Left lung (tissue), 10 donors: ENCODE results near the gene TIRAP. TPM values are rescaled to one million over a fixed set of nuclear protein-coding genes. Genes with fewer than 3 reads are reported as not detected.
"Not testable (repeated sequence)": the region's sequence is repeated elsewhere in the genome, so short reads cannot be mapped to it uniquely, and the experiment has no call there.

ENCODE experiments used
- ATAC-seq: fragments of 200-7000 bp; cut with Tn5 transposase; one replicate; pipeline ENCODE4 v1.9.1; 2020; ENCODE audit warnings: moderate library complexity
- DNase-seq, 4 donors: peaks; one replicate each; pipeline ENCODE4 v3.0.0-alpha.2; 2013 to 2020
- H3K27ac ChIP-seq, 2 donors: fragments of 200-600 bp; sonication (generic) in 1 of 2; one replicate each; pipeline versions ENCODE4 v1.5.0 to v1.8.0; 2020 to 2021
- H3K27me3 ChIP-seq, 2 donors: fragments of 200-600 bp; sonication (generic) in 1 of 2; one replicate each; pipeline versions ENCODE4 v1.5.0 to v1.8.0; 2020 to 2021
- H3K36me3 ChIP-seq, 2 donors: fragments of 200-600 bp; sonication (generic) in 1 of 2; one replicate each; pipeline versions ENCODE4 v1.5.0 to v1.8.0; 2020 to 2021
- H3K4me1 ChIP-seq, 2 donors: fragments of 200-600 bp; one replicate each; pipeline ENCODE4 v1.8.0; 2021
- H3K4me3 ChIP-seq, 2 donors: fragments of 200-600 bp; sonication (generic) in 1 of 2; one replicate each; pipeline versions ENCODE4 v1.5.0 to v1.8.0; 2020 to 2021; ENCODE audit warnings: mild to moderate bottlenecking in 1 of 2
- H3K9me3 ChIP-seq, 2 donors: fragments of 200-600 bp; sonication (generic) in 1 of 2; one replicate each; pipeline versions ENCODE4 v1.5.0 to v1.8.0; 2020 to 2021
- intact Hi-C, 2 donors: fragments of 100-400 bp; cut with DNase I; formaldehyde crosslinking; loops; one replicate each; pipeline versions ENCODE4 v1.11.2 to v1.14.2; 2022
- polyA plus RNA-seq, 6 donors: library from polyadenylated mRNA; unstranded; fragments of 120-200 nt; gene quantifications; one replicate each; pipeline ENCODE4 v1.2.1, GENCODE V29; 2013; ENCODE audit not compliant: insufficient read length in 6 of 6
- total RNA-seq, 2 donors: library from RNA; stranded (reverse); fragmentation: NEBNext Ultra II Directional; extraction: Animal tissue kit (Norgen Biotek cat#: 25700); gene quantifications; one replicate each; pipeline ENCODE4 v1.2.1, GENCODE V29; 2021
- TF ChIP-seq, protein P1 (sequence below), 2 donors: fragments of 200-600 bp; sonication (generic) in 1 of 2; IDR thresholded peaks; one replicate each; pipeline versions ENCODE4 v1.5.0 to v1.8.0; 2021; ENCODE audit warnings: antibody characterized with exemption in 2 of 2
- donor health status: DM: no; HTN: yes; CAD: no.
- donor health status: DM: no; HTN: no; CAD: no.

The TIRAP gene
- total and polyA plus RNA-seq, 8 donors = 8.5 to 21.0 (median 19.2) TPM

GRCh38 chr11:126254819-126255218 is 28.1 kb upstream of the TIRAP start:
- Histone ChIP-seq H3K27ac (no peak overlapping the region), H3K27me3 (no peaks in the 10 kb centered on the region), H3K36me3 (peaks cover 0 to 85% of the 10 kb centered on the region in 2 donors), H3K4me3 (no peak overlapping the region), H3K4me1 (no peaks in the 10 kb centered on the region), H3K9me3 (no peaks in the 10 kb centered on the region)
- TF ChIP-seq, protein P1, sequence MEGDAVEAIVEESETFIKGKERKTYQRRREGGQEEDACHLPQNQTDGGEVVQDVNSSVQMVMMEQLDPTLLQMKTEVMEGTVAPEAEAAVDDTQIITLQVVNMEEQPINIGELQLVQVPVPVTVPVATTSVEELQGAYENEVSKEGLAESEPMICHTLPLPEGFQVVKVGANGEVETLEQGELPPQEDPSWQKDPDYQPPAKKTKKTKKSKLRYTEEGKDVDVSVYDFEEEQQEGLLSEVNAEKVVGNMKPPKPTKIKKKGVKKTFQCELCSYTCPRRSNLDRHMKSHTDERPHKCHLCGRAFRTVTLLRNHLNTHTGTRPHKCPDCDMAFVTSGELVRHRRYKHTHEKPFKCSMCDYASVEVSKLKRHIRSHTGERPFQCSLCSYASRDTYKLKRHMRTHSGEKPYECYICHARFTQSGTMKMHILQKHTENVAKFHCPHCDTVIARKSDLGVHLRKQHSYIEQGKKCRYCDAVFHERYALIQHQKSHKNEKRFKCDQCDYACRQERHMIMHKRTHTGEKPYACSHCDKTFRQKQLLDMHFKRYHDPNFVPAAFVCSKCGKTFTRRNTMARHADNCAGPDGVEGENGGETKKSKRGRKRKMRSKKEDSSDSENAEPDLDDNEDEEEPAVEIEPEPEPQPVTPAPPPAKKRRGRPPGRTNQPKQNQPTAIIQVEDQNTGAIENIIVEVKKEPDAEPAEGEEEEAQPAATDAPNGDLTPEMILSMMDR (IDR thresholded peaks at IDR 0.05) = no peak
- DNase-seq (no peak), ATAC-seq (no peak)
- intact Hi-C loops = no loop called here

DNA sequence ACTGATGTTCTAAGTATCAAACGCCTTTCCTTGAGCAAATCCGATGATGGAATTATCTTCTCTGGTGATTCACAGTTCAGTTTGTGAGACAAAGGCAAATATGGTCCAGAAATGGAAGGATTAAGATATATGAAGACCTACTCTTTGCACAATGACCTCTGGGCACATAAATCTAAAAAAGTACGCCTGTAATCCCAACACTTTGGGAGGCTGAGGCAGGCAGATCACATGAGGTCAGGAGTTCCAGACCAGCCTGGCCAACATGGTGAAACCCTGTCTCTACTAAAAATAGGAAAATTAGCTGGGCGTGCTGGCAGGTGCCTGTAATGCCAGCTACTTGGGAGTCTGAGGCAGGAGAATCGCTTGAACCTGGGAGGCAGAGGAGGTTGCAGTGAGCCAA is 27.4 kb upstream of the TIRAP start:
- ATAC-seq, H3K27ac ChIP-seq, H3K27me3 ChIP-seq, DNase-seq, H3K4me1 ChIP-seq, H3K9me3 ChIP-seq, H3K4me3 ChIP-seq, intact Hi-C loops: not testable (repeated sequence)
- H3K36me3 ChIP-seq = peaks cover 0 to 91% of the 10 kb centered on the region in 2 donors

- DNase-seq (no peak), ATAC-seq (no peak)
- no peak overlapping the region for H3K27ac ChIP-seq
- intact Hi-C loops = no loop called here
- no peaks in the 10 kb centered on the region for H3K4me1 ChIP-seq
- no peaks in the 10 kb centered on the region for H3K9me3 ChIP-seq
- H3K4me3 ChIP-seq = no peak overlapping the region
- H3K36me3 ChIP-seq = peaks cover 0 to 96% of the 10 kb centered on the region in 2 donors
- no peaks in the 10 kb centered on the region for H3K27me3 ChIP-seq
- TF ChIP-seq, protein P1 (IDR thresholded peaks at IDR 0.05) = no peak
Measured at GRCh38 chr11:126256216-126256615, 26.7 kb upstream of the TIRAP start.

- H3K4me1 ChIP-seq = no peaks in the 10 kb centered on the region
- no peak for ATAC-seq
- no peak overlapping the region for H3K4me3 ChIP-seq
- intact Hi-C loops = no loop called here
- no peak overlapping the region for H3K27ac ChIP-seq
- TF ChIP-seq, protein P1 (IDR thresholded peaks at IDR 0.05) = no peak
- no peaks in the 10 kb centered on the region for H3K9me3 ChIP-seq
- DNase-seq = no peak
- no peaks in the 10 kb centered on the region for H3K27me3 ChIP-seq
- peaks cover 0 to 96% of the 10 kb centered on the region in 2 donors for H3K36me3 ChIP-seq
Measured at GRCh38 chr11:126257144-126257543, 25.7 kb upstream of the TIRAP start.

- no peak overlapping the region for H3K27ac ChIP-seq
- intact Hi-C loops = no loop called here
- TF ChIP-seq, protein P1 (IDR thresholded peaks at IDR 0.05) = no peak
- ATAC-seq (no peak), DNase-seq (no peak)
- no peaks in the 10 kb centered on the region for H3K9me3 ChIP-seq
- peaks cover 0 to 96% of the 10 kb centered on the region in 2 donors for H3K36me3 ChIP-seq
- H3K27me3 ChIP-seq = no peaks in the 10 kb centered on the region
- H3K4me1 ChIP-seq = no peaks in the 10 kb centered on the region
- H3K4me3 ChIP-seq = no peak overlapping the region
Measured at GRCh38 chr11:126257764-126258163, 25.1 kb upstream of the TIRAP start.

- intact Hi-C loops = no loop called here
- peaks cover 0 to 8% of the 10 kb centered on the region in 2 donors for H3K4me1 ChIP-seq
- no peaks in the 10 kb centered on the region for H3K9me3 ChIP-seq
- H3K36me3 ChIP-seq = peaks cover 0 to 96% of the 10 kb centered on the region in 2 donors
- no peak overlapping the region for H3K27ac ChIP-seq
- no peak overlapping the region for H3K4me3 ChIP-seq
- no peak for ATAC-seq
- TF ChIP-seq, protein P1 (IDR thresholded peaks at IDR 0.05) = no peak
- H3K27me3 ChIP-seq = no peaks in the 10 kb centered on the region
- DNase-seq = no peak
Measured at GRCh38 chr11:126262216-126262615, 20.7 kb upstream of the TIRAP start.
